BJ (cell line): ENCODE measurements around the gene CBLIF. TPM values are rescaled to one million over a fixed set of nuclear protein-coding genes. Genes with fewer than 3 reads are reported as not detected.
"Not testable (repeated sequence)": the region's sequence is repeated elsewhere in the genome, so short reads cannot be mapped to it uniquely, and the experiment has no call there.

Experiments used
- CTCF ChIA-PET: fragments of 350-600 bp; formaldehyde crosslinking; extraction: SDS; loops from one replicate; lab custom pipeline; 2021; ENCODE audit warnings: antibody characterized with exemption, inconsistent platforms; lab: Yijun Ruan, JAX
- POLR2A ChIA-PET: fragments of 300-600 bp; sonication (Branson Sonifier 250); formaldehyde crosslinking; extraction: SDS; loops from one replicate; lab custom pipeline; 2021; ENCODE audit warnings: antibody characterized with exemption; lab: Charles Lee
- DNase-seq: peaks from one replicate; pipeline ENCODE4 v3.0.0-alpha.2; 2011; ENCODE audit warnings: low read depth
- H3K27me3 ChIP-seq: 2 replicates; pipeline ENCODE4 v1.6.0; 2011; ENCODE audit warnings: low read length; ENCODE audit not compliant: control insufficient read depth, insufficient read depth
- H3K36me3 ChIP-seq: 2 replicates; pipeline ENCODE4 v1.5.1; 2011; ENCODE audit warnings: low read length; ENCODE audit not compliant: control insufficient read depth, insufficient read depth
- H3K4me3 ChIP-seq: 2 replicates; pipeline ENCODE4 v1.5.1; 2011; ENCODE audit warnings: low read depth, mild to moderate bottlenecking, control low read depth, low read length
- polyA plus RNA-seq: library from polyadenylated mRNA; depleted of rRNA; stranded (reverse); fragments of >200 nt; gene quantifications from 2 replicates; pipeline ENCODE4 v1.2.3, GENCODE V29; 2011
- TF ChIP-seq, protein P1 (sequence below): IDR thresholded peaks from 2 replicates; pipeline ENCODE4 v1.5.1; 2011; ENCODE audit warnings: low read depth, mild to moderate bottlenecking, control low read depth, inconsistent platforms, low read length, moderate library complexity; ENCODE audit not compliant: insufficient read depth

CBLIF gene
- polyA plus RNA-seq, 1 experiment: not detected

DNA sequence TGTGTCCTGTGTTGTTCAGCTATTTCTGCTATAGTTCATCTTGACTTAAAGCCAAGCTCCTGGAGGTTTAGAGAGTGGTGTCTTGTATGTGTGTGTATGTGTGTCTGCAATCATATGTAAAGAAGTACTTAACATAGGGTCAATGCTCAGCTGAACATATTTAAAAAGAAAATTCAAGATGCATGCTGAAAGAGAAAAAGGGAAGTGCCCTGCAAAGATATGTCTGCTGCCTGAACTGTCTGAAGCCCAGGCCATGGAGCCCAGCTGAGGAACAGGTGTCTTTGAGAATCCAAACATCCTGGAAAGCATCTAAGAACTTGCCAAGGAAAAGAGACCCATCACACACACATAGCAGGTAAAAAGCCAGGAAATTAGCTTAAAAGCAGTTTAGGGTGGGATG lies 14.4 kb upstream of the CBLIF start:
- Histone ChIP-seq H3K4me3 (no peak overlapping the region), H3K27me3 (no peaks in the 10 kb centered on the region), H3K36me3 (no peaks in the 10 kb centered on the region)
- DNase-seq: no peak
- ChIA-PET POLR2A (no interaction called here), CTCF (no interaction called here)
- TF ChIP-seq, protein P1, sequence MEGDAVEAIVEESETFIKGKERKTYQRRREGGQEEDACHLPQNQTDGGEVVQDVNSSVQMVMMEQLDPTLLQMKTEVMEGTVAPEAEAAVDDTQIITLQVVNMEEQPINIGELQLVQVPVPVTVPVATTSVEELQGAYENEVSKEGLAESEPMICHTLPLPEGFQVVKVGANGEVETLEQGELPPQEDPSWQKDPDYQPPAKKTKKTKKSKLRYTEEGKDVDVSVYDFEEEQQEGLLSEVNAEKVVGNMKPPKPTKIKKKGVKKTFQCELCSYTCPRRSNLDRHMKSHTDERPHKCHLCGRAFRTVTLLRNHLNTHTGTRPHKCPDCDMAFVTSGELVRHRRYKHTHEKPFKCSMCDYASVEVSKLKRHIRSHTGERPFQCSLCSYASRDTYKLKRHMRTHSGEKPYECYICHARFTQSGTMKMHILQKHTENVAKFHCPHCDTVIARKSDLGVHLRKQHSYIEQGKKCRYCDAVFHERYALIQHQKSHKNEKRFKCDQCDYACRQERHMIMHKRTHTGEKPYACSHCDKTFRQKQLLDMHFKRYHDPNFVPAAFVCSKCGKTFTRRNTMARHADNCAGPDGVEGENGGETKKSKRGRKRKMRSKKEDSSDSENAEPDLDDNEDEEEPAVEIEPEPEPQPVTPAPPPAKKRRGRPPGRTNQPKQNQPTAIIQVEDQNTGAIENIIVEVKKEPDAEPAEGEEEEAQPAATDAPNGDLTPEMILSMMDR: no peak

- ChIA-PET POLR2A (no interaction called here), CTCF (interaction anchor here (1.1 kb wide), 1 partner anchor 22 kb away, joined by 3 read pairs; no protein-coding TSS in a partner anchor)
- Histone ChIP-seq H3K36me3 (no peaks in the 10 kb centered on the region), H3K4me3 (no peak overlapping the region), H3K27me3 (no peaks in the 10 kb centered on the region)
- TF ChIP-seq, protein P1: no peak
- no peak for DNase-seq
Measured at GRCh38 chr11:59857439-59858434, 12.4 kb upstream of the CBLIF start.

DNA sequence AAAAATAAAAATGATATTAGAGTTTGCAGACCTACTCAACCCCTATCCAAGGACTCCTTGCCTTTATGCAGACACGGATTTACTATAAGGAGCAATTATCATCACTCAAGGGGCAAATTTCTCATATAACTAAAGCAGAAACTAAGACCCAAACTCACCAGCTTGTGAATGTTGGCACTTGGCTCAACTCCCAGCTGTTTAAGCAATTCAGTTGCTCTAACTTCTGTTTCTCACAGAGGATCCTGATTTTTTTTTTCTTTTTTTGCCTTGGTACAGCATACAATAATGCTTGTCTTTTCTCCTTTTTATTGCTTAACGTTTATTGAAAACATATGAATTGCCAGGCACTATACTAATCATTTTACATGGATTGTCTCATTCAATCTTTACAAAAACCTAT lies 9.6 kb upstream of the CBLIF start:
- H3K4me3 ChIP-seq: no peak overlapping the region
- H3K27me3 ChIP-seq: no peaks in the 10 kb centered on the region
- no peaks in the 10 kb centered on the region for H3K36me3 ChIP-seq
- TF ChIP-seq, protein P1: no peak
- ChIA-PET POLR2A (no interaction called here), CTCF (interaction anchor here (1.2 kb wide), 1 partner anchor 11 kb away, joined by 3 read pairs; no protein-coding TSS in a partner anchor)
- DNase-seq: no peak

DNA sequence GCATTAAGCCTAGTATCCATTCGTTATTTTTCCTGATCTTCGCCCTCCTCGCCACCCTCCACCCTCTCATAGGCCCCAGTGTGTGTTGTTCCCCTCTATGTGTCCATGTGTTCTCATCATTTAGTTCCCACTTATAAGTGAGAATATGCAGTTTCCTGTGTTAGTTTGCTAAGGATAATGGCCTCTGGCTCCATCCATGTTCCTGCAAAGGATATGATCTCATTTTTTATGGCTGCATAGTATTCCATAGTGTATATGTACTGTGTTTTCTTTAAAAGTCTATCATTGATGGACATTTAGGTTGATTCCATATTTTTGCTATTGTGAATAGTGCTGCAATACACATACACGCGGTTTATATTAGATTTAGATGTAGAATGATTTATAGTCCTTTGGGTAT lies 6.1 kb upstream of the CBLIF start:
- POLR2A ChIA-PET, CTCF ChIA-PET, H3K4me3 ChIP-seq, DNase-seq, H3K27me3 ChIP-seq, H3K36me3 ChIP-seq: not testable (repeated sequence)

- DNase-seq, POLR2A ChIA-PET, H3K4me3 ChIP-seq, H3K27me3 ChIP-seq, CTCF ChIA-PET, H3K36me3 ChIP-seq: not testable (repeated sequence)
Measured at GRCh38 chr11:59849551-59849950, 4.3 kb upstream of the CBLIF start.

DNA sequence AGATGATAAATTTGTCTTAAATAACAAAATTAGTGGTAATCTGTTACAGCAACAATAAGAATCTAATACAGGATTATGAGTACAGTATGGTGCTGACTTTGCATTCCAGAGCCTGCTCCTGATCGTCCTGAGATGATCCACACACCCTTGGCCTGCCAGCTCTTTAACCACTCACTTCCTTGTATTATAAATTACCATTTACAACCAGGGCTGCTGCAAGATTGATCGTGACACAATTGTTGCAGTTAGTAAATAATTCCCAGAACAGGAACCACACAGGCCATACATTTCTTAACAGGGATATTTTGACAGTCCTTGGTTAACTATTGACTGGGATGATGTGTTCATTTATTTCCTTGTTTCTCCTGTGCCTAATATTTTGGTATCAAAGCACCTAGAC lies 3.8 kb upstream of the CBLIF start:
- Histone ChIP-seq H3K36me3 (no peaks in the 10 kb centered on the region), H3K27me3 (no peaks in the 10 kb centered on the region), H3K4me3 (no peak overlapping the region)
- TF ChIP-seq, protein P1: no peak
- ChIA-PET POLR2A (no interaction called here), CTCF (no interaction called here)
- no peak for DNase-seq

GRCh38 chr11:59848439-59848838 lies 3.1 kb upstream of the CBLIF start:
- CTCF ChIA-PET: not testable (repeated sequence)

More at GRCh38 chr11:59848439-59848838, 3.1 kb upstream of the CBLIF start:
- H3K36me3 ChIP-seq, DNase-seq, POLR2A ChIA-PET, H3K4me3 ChIP-seq, H3K27me3 ChIP-seq: not testable (repeated sequence)
